Upper lobe of right lung (tissue), 1 donor: ENCODE data around the gene SCN3A. TPM values are rescaled to one million over a fixed set of nuclear protein-coding genes. Genes with fewer than 3 reads are reported as not detected.

Experiments used
- ATAC-seq: fragments of 200-7000 bp; cut with Tn5 transposase; one replicate; pipeline ENCODE4 v1.9.1; 2020; ENCODE audit warnings: mild to moderate bottlenecking, moderate library complexity
- DNase-seq: peaks from one replicate; pipeline ENCODE4 v3.0.0-alpha.2; 2020
- H3K27ac ChIP-seq: fragments of 200-600 bp; one replicate; pipeline ENCODE4 v1.8.0; 2022
- H3K27me3 ChIP-seq: fragments of 200-600 bp; one replicate; pipeline ENCODE4 v1.8.0; 2022; ENCODE audit warnings: mild to moderate bottlenecking
- H3K36me3 ChIP-seq: fragments of 200-600 bp; one replicate; pipeline ENCODE4 v1.8.0; 2022
- H3K4me1 ChIP-seq: fragments of 200-600 bp; one replicate; pipeline ENCODE4 v1.8.0; 2022
- H3K4me3 ChIP-seq: fragments of 200-600 bp; one replicate; pipeline ENCODE4 v1.8.0; 2022; ENCODE audit warnings: mild to moderate bottlenecking
- H3K9me3 ChIP-seq: fragments of 200-600 bp; one replicate; pipeline ENCODE4 v1.8.0; 2022
- intact Hi-C: fragments of 100-400 bp; cut with DNase I; formaldehyde crosslinking; loops from one replicate; pipeline ENCODE4 v1.11.0; 2022
- total RNA-seq: library from RNA; stranded (reverse); fragmentation: NEBNext Ultra II Directional; extraction: Animal tissue kit (Norgen Biotek cat#: 25700); gene quantifications from one replicate; pipeline ENCODE4 v1.2.1, GENCODE V29; 2021
- TF ChIP-seq, protein P1 (sequence below): fragments of 200-600 bp; IDR thresholded peaks from one replicate; pipeline ENCODE4 v1.8.0; 2022; ENCODE audit warnings: antibody characterized with exemption
- donor health status: DM: no; HTN: yes; CAD: no; lungs with severe emphysema.

Gene SCN3A
- total RNA-seq, 1 donor from 2014 or later: 2.1 TPM

DNA sequence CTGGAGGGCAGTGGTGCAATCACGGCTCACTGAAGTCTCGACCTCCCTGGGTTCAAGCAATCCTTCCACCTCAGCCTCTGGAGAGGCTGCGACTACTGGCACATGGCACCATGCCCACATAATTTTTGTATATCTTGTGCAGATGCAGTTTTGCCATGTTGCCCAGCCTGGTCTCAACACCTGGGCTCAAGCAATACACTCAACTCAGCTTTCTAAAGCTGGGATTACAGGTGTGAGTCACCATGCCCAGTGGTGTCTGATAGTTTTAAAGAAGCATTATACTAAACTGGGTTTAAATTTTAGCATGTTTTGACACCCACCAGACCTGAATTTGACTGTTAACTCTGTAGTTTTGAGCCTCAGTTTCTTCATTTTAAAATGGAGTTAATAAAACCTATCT is 139.1 kb downstream of the SCN3A start:
- Histone ChIP-seq H3K9me3 (no peaks in the 10 kb centered on the region), H3K27me3 (no peaks in the 10 kb centered on the region), H3K27ac (no peak overlapping the region), H3K36me3 (no peaks in the 10 kb centered on the region), H3K4me1 (no peaks in the 10 kb centered on the region), H3K4me3 (no peak overlapping the region)
- ATAC-seq: no peak
- intact Hi-C loops: no loop called here
- no peak for DNase-seq
- TF ChIP-seq, protein P1, sequence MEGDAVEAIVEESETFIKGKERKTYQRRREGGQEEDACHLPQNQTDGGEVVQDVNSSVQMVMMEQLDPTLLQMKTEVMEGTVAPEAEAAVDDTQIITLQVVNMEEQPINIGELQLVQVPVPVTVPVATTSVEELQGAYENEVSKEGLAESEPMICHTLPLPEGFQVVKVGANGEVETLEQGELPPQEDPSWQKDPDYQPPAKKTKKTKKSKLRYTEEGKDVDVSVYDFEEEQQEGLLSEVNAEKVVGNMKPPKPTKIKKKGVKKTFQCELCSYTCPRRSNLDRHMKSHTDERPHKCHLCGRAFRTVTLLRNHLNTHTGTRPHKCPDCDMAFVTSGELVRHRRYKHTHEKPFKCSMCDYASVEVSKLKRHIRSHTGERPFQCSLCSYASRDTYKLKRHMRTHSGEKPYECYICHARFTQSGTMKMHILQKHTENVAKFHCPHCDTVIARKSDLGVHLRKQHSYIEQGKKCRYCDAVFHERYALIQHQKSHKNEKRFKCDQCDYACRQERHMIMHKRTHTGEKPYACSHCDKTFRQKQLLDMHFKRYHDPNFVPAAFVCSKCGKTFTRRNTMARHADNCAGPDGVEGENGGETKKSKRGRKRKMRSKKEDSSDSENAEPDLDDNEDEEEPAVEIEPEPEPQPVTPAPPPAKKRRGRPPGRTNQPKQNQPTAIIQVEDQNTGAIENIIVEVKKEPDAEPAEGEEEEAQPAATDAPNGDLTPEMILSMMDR: no peak

DNA sequence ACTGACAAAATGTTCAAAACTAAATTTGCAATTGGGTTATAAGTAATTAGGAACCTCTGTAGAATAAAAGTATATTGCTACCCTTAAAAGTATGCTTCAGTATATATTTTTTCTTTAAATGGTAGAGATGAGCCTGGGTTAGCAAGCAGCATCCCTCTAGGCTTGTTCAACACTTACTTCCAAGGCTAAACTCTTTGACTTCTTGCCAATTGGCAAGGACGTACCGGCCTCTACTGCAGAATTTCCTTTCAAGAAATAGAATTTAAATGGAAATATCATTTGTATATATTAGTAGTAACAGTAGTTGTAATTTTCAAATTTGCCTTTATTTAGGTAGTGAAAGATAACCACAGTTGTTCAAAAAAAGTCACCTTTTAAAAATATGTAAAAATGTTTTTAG is 143.4 kb downstream of the SCN3A start:
- H3K4me1 ChIP-seq: no peaks in the 10 kb centered on the region
- no peaks in the 10 kb centered on the region for H3K27me3 ChIP-seq
- TF ChIP-seq, protein P1: no peak
- no peak overlapping the region for H3K4me3 ChIP-seq
- intact Hi-C loops: no loop called here
- no peaks in the 10 kb centered on the region for H3K36me3 ChIP-seq
- no peaks in the 10 kb centered on the region for H3K9me3 ChIP-seq
- ATAC-seq: no peak
- no peak for DNase-seq
- H3K27ac ChIP-seq: no peak overlapping the region

DNA sequence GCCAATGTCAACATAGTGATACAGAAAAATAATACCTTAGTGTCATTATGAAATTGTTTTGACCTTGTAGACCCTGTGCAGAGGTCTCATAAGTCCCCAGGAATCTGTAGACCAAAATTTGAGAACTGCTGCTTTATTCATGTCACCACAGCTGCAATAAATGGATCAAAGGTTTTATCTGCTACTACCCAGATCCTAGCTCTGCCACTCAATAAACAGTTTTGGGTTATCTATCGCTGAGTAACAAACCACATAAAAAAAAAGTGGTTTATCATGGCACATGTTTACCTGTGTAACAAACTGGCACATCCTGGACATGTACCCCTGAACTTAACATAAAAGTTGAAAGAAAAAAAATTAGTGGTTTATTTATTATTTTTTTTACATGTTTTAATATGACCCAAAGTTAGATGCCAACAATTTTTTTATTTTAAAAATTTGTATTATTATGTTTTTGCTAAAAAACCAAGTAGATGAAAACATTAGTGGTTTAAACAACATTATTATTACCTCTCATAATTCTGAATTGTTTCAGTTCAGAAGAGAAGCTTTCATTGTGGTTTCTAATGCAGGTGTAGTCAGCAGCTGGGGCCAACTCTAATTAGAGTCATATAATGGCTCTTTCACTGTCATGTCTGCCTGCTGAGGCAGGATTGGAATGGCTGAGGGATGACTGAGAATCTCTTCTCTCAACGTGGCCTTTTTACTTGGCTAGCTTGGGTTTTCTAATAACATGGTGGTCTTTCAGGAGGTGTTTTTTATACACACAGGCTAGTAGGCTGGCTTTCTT is 145.2 kb downstream of the SCN3A start:
- no peaks in the 10 kb centered on the region for H3K36me3 ChIP-seq
- no peak overlapping the region for H3K27ac ChIP-seq
- ATAC-seq (no peak), DNase-seq (no peak)
- intact Hi-C loops: no loop called here
- H3K4me1 ChIP-seq: no peaks in the 10 kb centered on the region
- H3K27me3 ChIP-seq: no peaks in the 10 kb centered on the region
- no peaks in the 10 kb centered on the region for H3K9me3 ChIP-seq
- no peak overlapping the region for H3K4me3 ChIP-seq
- TF ChIP-seq, protein P1: no peak

DNA sequence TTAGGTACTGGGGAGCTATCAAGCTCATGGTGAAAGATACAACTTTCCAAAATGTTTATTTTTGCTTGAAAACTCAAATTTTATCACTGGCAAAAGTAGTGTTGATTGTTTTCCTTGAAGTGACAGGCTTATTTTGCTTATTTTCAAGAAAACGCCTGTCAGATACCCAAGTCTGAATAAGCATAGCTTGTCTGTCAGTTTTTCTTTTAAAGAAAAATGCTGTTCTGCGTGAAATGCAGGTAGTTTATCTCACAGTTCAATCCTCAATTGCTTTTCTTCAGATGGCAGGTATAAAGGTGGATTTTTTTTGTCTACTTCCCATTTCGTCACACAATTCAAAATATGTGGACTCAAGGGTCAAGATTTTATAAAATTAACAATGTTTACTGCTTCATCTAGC is 145.9 kb downstream of the SCN3A start:
- Histone ChIP-seq H3K27ac (no peak overlapping the region), H3K4me1 (no peaks in the 10 kb centered on the region), H3K4me3 (no peak overlapping the region), H3K27me3 (no peaks in the 10 kb centered on the region), H3K36me3 (no peaks in the 10 kb centered on the region), H3K9me3 (no peaks in the 10 kb centered on the region)
- ATAC-seq (no peak), DNase-seq (no peak)
- TF ChIP-seq, protein P1: no peak
- intact Hi-C loops: no loop called here

DNA sequence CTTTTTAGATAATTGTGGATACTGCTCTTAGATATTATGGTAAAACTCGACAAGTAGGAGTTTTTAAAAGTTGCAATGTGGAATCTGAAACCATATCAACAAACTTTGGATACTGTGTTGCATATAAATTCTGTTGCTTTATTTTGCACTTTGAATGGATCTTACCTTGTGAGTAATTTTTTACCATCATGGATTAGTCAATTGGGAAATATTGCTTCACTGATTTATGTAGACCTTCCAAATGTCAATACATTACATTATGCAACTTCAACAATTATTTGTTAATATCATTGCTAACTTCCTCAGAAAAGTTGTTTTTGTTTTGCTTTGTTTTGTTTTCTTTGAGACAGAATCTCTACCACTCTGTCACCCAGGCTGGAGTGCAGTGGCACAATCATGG is 146.5 kb downstream of the SCN3A start:
- Histone ChIP-seq H3K4me3 (no peak overlapping the region), H3K36me3 (no peaks in the 10 kb centered on the region), H3K27ac (no peak overlapping the region), H3K4me1 (no peaks in the 10 kb centered on the region), H3K27me3 (no peaks in the 10 kb centered on the region), H3K9me3 (no peaks in the 10 kb centered on the region)
- intact Hi-C loops: no loop called here
- TF ChIP-seq, protein P1: no peak
- no peak for ATAC-seq
- no peak for DNase-seq
